GM18498 (cell line): ENCODE measurements around the gene CLBA1.

Experiments used
- ATAC-seq: cut with Tn5 transposase; IDR thresholded peaks from one replicate; pipeline ENCODE4 v1.9.1; 2021; ENCODE audit warnings: mild to moderate bottlenecking, moderate library complexity; ENCODE audit not compliant: unreplicated experiment

The CLBA1 gene

DNA sequence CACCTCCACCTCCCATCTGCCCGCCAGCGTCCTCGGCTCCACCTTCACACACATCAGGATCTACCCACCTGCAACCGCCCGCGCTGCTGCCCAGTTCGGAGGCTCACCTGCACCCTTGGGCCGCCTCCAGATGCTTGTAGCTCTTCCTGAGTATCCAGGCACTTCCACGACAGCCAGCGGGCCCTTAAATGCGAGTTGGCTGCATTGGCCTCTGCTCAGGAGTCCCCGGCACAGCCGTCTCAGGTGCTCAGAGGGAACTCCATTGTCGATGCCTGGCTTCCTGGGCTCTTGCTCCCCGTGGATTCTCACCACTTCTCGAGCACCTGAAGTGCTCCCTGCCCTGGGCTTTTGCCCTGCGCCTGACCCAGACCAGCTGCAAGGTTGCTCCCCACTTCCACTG, 57.2 kb downstream of the CLBA1 start:
- no peak for ATAC-seq

DNA sequence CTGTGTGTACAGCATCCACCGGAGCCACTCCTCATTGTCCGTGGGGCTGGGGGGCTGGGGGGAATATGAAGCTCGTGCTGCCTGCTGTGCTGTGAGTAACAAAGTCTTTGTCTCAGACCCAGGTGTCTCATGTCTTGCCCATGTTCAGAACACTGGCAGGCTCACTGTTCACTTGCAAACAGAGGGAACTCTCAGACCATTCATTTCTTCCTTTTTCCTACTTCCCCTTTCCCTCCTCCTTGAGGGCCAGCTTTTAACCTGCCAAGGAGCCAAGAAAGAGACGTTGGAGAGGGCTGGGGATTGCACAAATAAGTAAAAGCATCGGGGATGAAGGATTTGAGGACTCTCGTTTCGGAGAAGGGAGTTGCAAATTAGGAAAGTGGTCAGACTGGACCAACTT, 58.1 kb downstream of the CLBA1 start:
- no peak for ATAC-seq
